OCI-LY1 (cell line): ENCODE measurements around the gene KL.

Experiments used
- H2AFZ ChIP-seq: fragments of 200-600 bp; sonication (generic), shearing (Covaris generic); 2 replicates; pipeline ENCODE4 v1.6.0; 2014; ENCODE audit warnings: antibody characterized with exemption, mild to moderate bottlenecking, low read length
- H3F3A ChIP-seq: fragments of 200-600 bp; sonication (generic), shearing (Covaris generic); 2 replicates; pipeline ENCODE4 v1.6.0; 2014; ENCODE audit warnings: mild to moderate bottlenecking, antibody characterized with exemption, low read length, moderate library complexity; ENCODE audit not compliant: insufficient read depth
- H3K27ac ChIP-seq: fragments of 200-600 bp; sonication (generic); 2 replicates; pipeline ENCODE4 v1.5.1; 2014; ENCODE audit warnings: low read length, mixed run types, mild to moderate bottlenecking, low read depth; ENCODE audit not compliant: poor library complexity, severe bottlenecking
- H3K27me3 ChIP-seq: fragments of 200-600 bp; sonication (generic); 2 replicates; pipeline ENCODE4 v1.6.0; 2014; ENCODE audit warnings: antibody characterized with exemption, mild to moderate bottlenecking, low read length, moderate library complexity; ENCODE audit not compliant: insufficient read depth
- H3K36me3 ChIP-seq: fragments of 200-600 bp; sonication (generic); 2 replicates; pipeline ENCODE4 v1.6.1; 2014; ENCODE audit warnings: mild to moderate bottlenecking, antibody characterized with exemption, low read length, moderate library complexity, mixed read lengths; ENCODE audit not compliant: insufficient read depth
- H3K4me1 ChIP-seq: fragments of 200-600 bp; sonication (generic); 2 replicates; pipeline ENCODE4 v1.5.1; 2014; ENCODE audit warnings: mild to moderate bottlenecking, low read length, moderate library complexity; ENCODE audit not compliant: insufficient read depth, severe bottlenecking
- H3K4me2 ChIP-seq: fragments of 200-600 bp; sonication (generic), shearing (Covaris generic); 2 replicates; pipeline ENCODE4 v1.6.1; 2014; ENCODE audit warnings: low read length
- H3K4me3 ChIP-seq: fragments of 200-600 bp; sonication (generic); 2 replicates; pipeline ENCODE4 v1.5.1; 2014; ENCODE audit warnings: low read length, low read depth, mild to moderate bottlenecking, mixed read lengths; ENCODE audit not compliant: poor library complexity, severe bottlenecking
- H3K79me2 ChIP-seq: fragments of 200-600 bp; shearing (Covaris generic); 2 replicates; pipeline ENCODE4 v1.6.1; 2016; ENCODE audit warnings: mixed run types, low read length, mixed read lengths; ENCODE audit not compliant: insufficient read depth
- H3K9ac ChIP-seq: fragments of 200-600 bp; sonication (generic), shearing (Covaris generic); 2 replicates; pipeline ENCODE4 v1.6.1; 2014; ENCODE audit warnings: mild to moderate bottlenecking, low read length, mixed read lengths
- H3K9me2 ChIP-seq: fragments of 200-600 bp; sonication (generic), shearing (Covaris generic); 2 replicates; pipeline ENCODE4 v1.6.1; 2014; ENCODE audit warnings: low read depth, mild to moderate bottlenecking, low read length, mixed read lengths
- H3K9me3 ChIP-seq: fragments of 200-600 bp; shearing (Covaris generic); 2 replicates; pipeline ENCODE4 v1.6.1; 2014; ENCODE audit warnings: low read length, mixed read lengths
- H4K20me1 ChIP-seq: fragments of 200-600 bp; sonication (generic), shearing (Covaris generic); 2 replicates; pipeline ENCODE4 v1.6.0; 2016; ENCODE audit warnings: mild to moderate bottlenecking, low read length; ENCODE audit not compliant: insufficient read depth
- CTCF ChIP-seq: fragments of 200-600 bp; sonication (generic), shearing (Covaris generic); IDR thresholded peaks from 2 replicates; pipeline ENCODE4 v1.5.1; 2017; ENCODE audit warnings: mild to moderate bottlenecking, antibody characterized with exemption, low read length, moderate library complexity, mixed read lengths
- EZH2 ChIP-seq: fragments of 200-600 bp; sonication (generic), shearing (Covaris generic); IDR thresholded peaks from 2 replicates; pipeline ENCODE4 v1.8.0; 2017; ENCODE audit warnings: borderline replicate concordance, mixed run types, mild to moderate bottlenecking, antibody characterized with exemption, low read length, moderate library complexity, mixed read lengths

Gene KL

DNA sequence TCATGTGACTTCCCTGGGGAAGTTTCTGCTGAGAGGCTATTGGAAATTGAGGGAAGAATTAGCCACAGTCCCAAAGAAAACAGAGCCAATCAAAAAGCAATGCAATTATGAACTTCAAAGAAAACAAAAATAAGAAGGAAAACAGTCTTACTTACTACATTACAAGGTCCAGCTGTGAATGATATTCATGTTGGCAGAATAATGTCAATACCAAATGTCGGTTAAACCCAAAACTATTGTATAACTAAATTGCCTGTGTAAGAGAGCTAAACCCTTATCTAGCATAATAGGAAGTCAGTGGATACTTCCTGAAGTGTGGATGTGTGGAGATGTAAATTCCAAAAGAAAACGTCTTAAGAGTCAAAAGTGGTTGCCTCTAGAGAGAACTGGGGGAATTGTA, 12.4 kb downstream of the KL start:
- Histone ChIP-seq H3F3A (no peaks in the 10 kb centered on the region), H3K27ac (no peak overlapping the region), H3K4me2 (no peak overlapping the region), H3K4me3 (no peak overlapping the region), H3K9ac (no peak overlapping the region), H2AFZ (no peak overlapping the region), H3K79me2 (no peaks in the 10 kb centered on the region), H3K36me3 (no peaks in the 10 kb centered on the region), H3K27me3 (no peaks in the 10 kb centered on the region; the same call in 1 of the 2 replicates), H3K9me3 (no peaks in the 10 kb centered on the region), H4K20me1 (no peaks in the 10 kb centered on the region), H3K4me1 (peaks cover 8% of the 10 kb centered on the region), H3K9me2 (no peaks in the 10 kb centered on the region)
- TF ChIP-seq EZH2 (no peak), CTCF (no peak)

DNA sequence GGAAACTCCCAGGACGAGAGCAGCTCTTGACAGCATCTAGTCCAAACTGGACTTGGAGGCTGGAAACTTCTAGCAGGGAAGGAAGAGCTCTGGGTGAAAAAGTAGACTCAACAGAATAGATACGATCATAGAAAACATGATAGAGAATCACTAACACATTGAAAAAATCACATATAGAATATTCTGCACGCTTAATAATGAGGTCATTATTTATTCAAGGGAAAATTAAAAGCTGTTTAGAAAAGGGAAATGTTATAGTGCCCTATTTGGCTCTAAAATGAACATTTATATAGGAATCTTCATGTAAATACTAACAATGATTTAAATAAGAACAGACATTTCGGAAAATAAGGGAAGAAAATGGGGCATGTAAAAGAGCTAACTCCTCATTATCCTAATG, 15.1 kb downstream of the KL start:
- H2AFZ ChIP-seq, result no peak overlapping the region
- H3K4me2 ChIP-seq, result no peak overlapping the region
- peaks cover 13% of the 10 kb centered on the region for H3K4me1 ChIP-seq
- no peaks in the 10 kb centered on the region for H3K9me2 ChIP-seq
- H3K27me3 ChIP-seq, result no peaks in the 10 kb centered on the region
- TF ChIP-seq CTCF (no peak), EZH2 (no peak)
- H3K9ac ChIP-seq, result no peak overlapping the region
- no peaks in the 10 kb centered on the region for H4K20me1 ChIP-seq
- H3K79me2 ChIP-seq, result no peaks in the 10 kb centered on the region
- no peaks in the 10 kb centered on the region for H3K36me3 ChIP-seq
- H3K9me3 ChIP-seq, result no peaks in the 10 kb centered on the region
- no peaks in the 10 kb centered on the region for H3F3A ChIP-seq
- H3K27ac ChIP-seq, result no peak overlapping the region
- H3K4me3 ChIP-seq, result no peak overlapping the region

DNA sequence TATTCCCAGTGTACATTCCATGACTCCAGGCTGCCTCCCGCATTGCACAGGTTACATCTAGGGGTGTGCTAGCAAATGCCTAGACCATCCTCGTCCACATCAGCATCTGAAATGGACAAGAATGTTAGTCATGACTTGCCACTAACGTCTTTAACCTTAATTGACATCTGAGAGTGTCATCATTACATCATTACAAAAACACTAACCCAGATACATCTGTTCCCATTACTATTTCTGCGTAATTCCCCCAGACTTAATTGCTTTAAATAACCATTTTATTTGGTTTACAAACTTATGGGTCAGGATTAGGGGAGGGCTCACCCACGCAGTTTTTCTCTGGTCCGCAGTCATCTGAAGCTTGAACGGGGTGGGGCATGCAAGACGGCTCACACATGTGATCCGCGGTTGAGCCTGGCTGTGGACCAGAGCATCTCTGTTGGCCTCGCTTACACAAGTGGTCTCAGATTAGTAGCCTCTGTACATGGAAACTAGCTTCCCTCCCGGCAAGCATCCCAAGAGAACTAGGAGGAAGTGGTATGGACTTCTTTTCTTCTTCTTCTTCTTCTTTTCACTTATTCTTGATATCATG, 15.9 kb downstream of the KL start:
- TF ChIP-seq EZH2 (no peak), CTCF (no peak)

More for the DNA sequence above, 15.9 kb downstream of the KL start:
- Histone ChIP-seq H3K9ac (no peak overlapping the region), H3K27me3 (no peaks in the 10 kb centered on the region), H2AFZ (no peak overlapping the region), H3K9me3 (no peaks in the 10 kb centered on the region), H3K4me2 (no peak overlapping the region), H3F3A (no peaks in the 10 kb centered on the region), H4K20me1 (no peaks in the 10 kb centered on the region), H3K4me3 (no peak overlapping the region), H3K9me2 (no peaks in the 10 kb centered on the region), H3K36me3 (no peaks in the 10 kb centered on the region), H3K4me1 (peaks cover 13% of the 10 kb centered on the region), H3K79me2 (no peaks in the 10 kb centered on the region), H3K27ac (no peak overlapping the region)
